Measurements from ENCODE around the gene SSX1.
"Not testable (repeated sequence)": the region's sequence is repeated elsewhere in the genome, so short reads cannot be mapped to it uniquely, and the experiment has no call there.

SSX1 gene, protein sequence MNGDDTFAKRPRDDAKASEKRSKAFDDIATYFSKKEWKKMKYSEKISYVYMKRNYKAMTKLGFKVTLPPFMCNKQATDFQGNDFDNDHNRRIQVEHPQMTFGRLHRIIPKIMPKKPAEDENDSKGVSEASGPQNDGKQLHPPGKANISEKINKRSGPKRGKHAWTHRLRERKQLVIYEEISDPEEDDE

DNA sequence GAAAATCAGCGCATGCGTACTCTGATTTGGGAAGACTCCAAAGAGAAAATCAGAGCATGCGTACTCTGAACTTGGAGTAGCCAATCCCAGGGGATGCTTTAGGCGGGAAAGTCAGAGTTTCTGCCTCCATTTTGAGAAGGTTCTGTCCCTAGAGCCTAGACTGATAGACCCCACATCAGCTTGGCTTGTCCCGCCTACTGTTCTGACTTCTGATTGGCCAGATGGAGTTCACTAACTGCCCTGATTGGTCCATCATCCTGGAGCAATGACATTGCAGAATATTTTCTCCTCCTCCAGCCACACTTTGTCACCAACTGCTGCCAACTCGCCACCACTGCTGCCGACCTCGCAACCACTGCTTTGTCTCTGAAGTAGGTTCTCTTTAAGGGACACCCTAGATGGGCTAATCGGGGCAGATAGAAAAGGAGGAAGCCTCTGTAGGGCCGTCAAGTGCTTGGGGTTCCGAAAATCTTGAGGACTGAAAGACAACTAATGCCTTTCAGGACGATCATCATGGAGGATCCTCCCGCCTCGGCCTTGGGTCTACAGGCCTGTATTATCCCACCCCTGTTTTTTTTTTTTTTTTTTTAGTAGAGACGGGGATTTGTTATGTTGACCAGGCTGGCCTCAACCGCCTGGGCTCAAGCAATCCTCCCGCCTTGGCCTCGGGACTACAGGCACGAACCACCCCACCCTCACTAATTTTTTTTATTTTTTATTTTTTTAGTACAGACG, at the start of gene SSX1:
Gene SSX1, plus strand, starts transcription at position 331 of the 735 bp plus-strand sequence. CDS start 1,850 bp downstream, outside the sequence.
- DNase-seq (ENCODE audit: low spot score): not testable (repeated sequence)

DNA sequence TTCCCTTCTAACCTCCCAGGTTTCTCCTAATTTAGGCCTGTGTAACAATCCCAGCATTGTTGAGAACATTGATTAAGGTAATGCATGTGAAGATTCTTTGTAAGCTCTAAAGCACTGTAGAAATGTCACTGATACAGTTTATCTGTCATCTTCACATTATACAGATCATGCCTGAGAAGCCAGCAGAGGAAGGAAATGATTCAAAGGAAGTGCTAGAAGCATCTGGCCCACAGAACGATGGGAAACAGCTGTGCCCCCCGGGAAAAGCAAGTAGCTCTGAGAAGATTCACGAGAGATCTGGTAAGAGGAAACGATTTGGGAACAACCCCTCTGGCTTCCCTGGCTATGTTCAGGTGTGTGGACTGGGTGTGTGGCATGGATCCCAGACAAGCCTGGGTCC, 40.9 kb upstream of the SSX1 start:
- DNase-seq (ENCODE audit: low spot score): not testable (repeated sequence)

DNA sequence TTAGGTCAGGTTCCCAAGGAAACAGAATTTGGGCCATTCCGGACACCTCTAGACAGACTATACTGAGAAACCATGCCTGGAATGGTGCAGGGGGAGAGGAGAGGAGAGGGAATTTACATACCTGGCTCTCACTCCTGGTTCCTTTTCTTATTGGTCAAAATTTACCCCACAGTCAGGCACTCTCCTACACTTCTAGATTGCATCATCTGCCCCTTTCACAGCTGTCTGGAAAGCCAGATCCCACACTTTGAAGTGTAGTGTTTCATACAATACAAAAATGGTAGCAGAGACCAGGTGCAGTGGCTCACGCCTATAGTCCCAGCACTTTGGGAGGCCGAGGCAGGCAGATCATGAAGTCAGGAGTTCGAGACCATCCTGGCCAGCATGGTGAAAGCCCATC, 31.0 kb upstream of the SSX1 start:
- not testable (repeated sequence) for DNase-seq (ENCODE audit: low spot score)

DNA sequence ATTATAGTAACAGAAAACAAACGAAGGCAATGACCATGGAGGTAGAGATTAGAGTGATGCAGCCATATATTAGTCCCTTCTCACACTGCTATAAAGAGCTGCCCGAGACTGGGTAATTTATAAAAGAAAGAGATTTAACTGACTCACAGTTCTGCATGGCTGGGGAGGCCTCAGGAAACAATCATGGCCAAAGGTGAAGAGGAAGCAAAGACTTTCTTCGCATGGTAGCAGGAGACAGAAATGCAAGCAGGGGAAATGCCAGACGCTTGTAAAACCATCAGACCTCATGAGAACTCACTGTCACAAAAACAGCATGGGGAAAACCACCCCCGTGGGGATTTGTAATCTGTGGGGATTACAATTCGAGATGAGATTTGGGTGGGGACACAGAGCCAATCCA, 2.2 kb upstream of the SSX1 start:
- DNase-seq (ENCODE audit: low spot score): not testable (repeated sequence)

DNA sequence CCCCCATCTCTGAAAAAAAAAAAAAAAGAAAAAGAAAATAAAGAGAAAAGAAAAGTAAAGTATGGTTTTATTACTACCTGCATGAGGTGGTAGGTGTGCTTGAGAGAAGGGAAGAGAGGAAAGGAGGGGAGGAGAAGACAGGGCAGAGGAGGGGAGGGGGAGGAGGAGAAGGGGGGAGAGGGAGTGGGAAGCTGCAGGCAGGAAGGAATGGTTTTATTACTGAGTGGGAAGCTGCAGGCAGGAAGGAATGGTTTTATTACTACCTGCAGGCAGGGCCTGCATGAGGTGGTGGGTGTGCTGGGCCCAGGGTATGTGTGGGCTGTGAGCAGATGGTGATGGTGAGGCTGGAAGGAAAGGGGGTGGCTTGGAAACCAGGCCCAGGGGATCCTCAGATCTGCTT, 19.2 kb downstream of the SSX1 start:
- not testable (repeated sequence) for DNase-seq (ENCODE audit: low spot score)

DNA sequence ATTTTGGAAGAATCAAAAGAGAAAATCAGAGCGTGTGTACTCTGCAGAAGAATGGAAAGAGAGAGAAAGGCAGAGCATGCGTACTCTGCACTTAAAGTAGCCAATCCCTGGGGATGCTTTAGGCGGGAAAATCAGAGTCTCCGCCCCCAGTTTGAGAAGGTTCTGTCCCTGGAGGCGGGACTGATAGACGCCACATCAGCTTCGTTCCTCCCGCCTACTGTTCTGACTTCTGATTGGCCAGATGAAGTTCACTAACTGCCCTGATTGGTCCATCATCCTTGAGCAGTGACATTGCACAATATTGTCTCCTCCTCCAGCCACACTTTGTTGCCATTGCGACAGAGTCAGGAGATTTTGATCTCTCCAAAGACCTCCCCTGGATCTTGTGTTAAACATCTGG, 23.8 kb downstream of the SSX1 start:
- no peak for DNase-seq (ENCODE audit: low spot score)

DNA sequence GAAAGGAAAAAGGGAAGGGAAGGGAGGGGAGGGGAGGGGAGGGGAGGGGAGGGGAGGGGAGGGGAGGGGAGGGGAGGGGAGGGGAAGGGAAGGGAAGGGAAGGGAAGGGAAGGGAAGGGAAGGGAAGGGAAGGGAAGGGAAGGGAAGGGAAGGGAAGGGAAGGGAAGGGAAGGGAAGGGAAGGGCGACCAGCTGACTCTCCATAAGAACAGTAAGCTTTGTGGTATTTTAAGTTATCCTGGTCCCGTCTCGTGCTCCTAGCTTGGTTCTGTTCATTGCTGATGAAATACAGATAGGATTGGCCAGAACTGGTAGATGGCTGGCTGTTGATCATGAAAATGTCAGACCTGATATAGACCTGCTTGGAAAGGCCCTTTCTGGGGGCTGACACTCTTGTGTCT, 25.5 kb downstream of the SSX1 start:
- not testable (repeated sequence) for DNase-seq (ENCODE audit: low spot score)

DNA sequence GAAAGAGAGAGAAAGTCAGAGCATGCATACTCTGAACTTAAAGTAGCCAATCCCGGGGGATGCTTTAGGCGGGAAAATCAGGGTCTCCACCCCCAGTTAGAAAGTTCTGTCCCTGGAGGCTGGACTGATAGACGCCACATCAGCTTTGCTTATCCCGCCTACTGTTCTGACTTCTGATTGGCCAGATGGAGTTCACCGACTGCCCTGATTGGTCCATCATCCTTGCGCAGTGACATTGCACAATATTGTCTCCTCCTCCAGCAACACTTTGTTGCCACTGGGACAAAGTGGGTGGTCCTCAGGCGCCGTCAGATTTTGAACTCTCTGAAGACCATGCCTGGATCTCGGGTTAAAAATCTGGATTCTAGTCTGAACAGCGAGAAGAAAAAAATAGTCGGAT, 51.0 kb downstream of the SSX1 start:
- no peak for DNase-seq (ENCODE audit: low spot score)

DNA sequence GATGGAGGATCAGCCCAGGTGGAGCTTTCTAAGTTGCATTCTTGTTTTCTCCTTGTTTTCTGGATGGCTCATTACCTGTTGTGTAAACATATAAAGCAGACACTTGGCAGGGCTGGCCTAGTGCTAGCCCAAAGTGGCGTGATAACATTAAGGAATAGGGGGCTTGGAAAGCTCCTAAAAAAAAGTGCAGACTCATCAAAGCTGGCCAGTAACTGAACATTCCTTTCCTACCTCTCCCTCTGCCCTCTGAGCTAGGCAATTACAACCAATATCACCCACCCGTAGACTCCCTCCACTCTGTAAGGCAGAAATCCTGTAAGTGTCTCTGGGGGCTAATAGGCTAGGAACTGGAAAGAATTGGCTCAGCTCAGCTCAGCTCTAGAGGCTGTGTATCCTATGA, 58.8 kb downstream of the SSX1 start:
- not testable (repeated sequence) for DNase-seq (ENCODE audit: low spot score)
